IPS-18c (cell line): ENCODE data around the gene RGS7.

Source experiments
- H3K4me3 ChIP-seq: 2 replicates; pipeline ENCODE4 v1.7.0; 2013; ENCODE audit warnings: low read depth, mild to moderate bottlenecking, low read length, moderate library complexity; ENCODE audit not compliant: insufficient read depth
- H3K9me3 ChIP-seq: one replicate; pipeline ENCODE4 v1.6.1; 2013; ENCODE audit warnings: mild to moderate bottlenecking, low read length, moderate library complexity; ENCODE audit not compliant: control insufficient read depth, insufficient read depth

RGS7 gene

GRCh38 chr1:241139047-241139446 is 218.0 kb downstream of the RGS7 start:
- no peak overlapping the region for H3K4me3 ChIP-seq
- peaks cover 6% of the 10 kb centered on the region for H3K9me3 ChIP-seq

DNA sequence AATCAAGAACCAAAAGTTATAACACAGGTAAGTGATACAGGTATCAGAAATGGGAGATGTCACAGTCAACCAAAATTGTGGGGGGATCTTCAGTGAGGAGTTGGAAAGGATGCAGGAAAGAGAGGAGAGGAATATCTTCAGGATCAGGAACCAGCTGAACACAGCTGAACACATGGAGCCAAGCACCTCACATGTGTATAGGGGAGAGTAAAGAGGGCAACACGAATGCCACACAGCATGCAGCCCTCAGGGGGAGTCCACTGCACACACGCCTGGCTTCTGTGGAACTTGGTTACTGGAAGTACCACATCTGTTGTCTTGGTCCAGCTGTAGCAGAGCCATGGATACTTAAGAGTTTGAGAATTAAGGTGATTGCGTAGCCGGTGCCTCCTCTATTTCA is 218.8 kb downstream of the RGS7 start:
- H3K9me3 ChIP-seq, result peaks cover 6% of the 10 kb centered on the region

GRCh38 chr1:241136389-241136788 is 220.6 kb downstream of the RGS7 start:
- no peak overlapping the region for H3K4me3 ChIP-seq
- peaks cover under 1% of the 10 kb centered on the region for H3K9me3 ChIP-seq

More for the DNA sequence above, 218.8 kb downstream of the RGS7 start:
- H3K4me3 ChIP-seq, result no peak overlapping the region

DNA sequence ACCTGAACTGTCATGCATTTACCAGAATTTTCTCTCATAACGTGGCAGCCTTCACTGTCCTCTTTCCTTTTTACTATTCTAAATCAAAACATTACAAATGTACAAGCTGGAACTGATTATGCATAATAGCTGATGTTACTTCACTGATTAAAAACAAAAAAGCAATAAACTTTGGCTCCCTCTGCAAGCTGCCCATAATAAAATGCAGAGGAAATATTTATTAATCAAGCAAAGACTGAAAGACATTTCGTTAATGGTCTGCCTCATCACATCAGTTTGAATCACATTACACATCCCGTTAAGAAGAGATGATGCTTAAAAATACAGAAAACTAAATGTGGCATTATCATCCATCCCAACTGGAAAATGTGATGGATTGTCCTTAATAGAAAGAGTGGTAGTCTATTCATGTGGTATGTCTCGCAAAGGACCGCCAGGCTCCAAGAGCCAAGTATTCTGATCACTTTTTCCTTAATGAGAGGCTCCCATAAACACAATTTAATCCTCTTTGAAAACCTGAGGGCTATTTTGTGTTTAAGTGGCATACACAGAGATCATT is 225.3 kb downstream of the RGS7 start:
- Histone ChIP-seq H3K9me3 (no peaks in the 10 kb centered on the region), H3K4me3 (no peak overlapping the region)

GRCh38 chr1:241130881-241131280 is 226.1 kb downstream of the RGS7 start:
- H3K4me3 ChIP-seq, result no peak overlapping the region

GRCh38 chr1:241129207-241129960 is 227.6 kb downstream of the RGS7 start:
- no peak overlapping the region for H3K4me3 ChIP-seq

More at GRCh38 chr1:241130881-241131280, 226.1 kb downstream of the RGS7 start:
- H3K9me3 ChIP-seq, result no peaks in the 10 kb centered on the region

GRCh38 chr1:241125286-241125685 is 231.7 kb downstream of the RGS7 start:
- no peak overlapping the region for H3K4me3 ChIP-seq
- H3K9me3 ChIP-seq, result no peaks in the 10 kb centered on the region

More at GRCh38 chr1:241129207-241129960, 227.6 kb downstream of the RGS7 start:
- no peaks in the 10 kb centered on the region for H3K9me3 ChIP-seq

GRCh38 chr1:241118049-241118448 is 239.0 kb downstream of the RGS7 start:
- H3K9me3 ChIP-seq, result no peaks in the 10 kb centered on the region
- no peak overlapping the region for H3K4me3 ChIP-seq

GRCh38 chr1:241115784-241116183 is 241.2 kb downstream of the RGS7 start:
- Histone ChIP-seq H3K4me3 (no peak overlapping the region), H3K9me3 (no peaks in the 10 kb centered on the region)

GRCh38 chr1:241114699-241115233 is 242.2 kb downstream of the RGS7 start:
- Histone ChIP-seq H3K9me3 (no peaks in the 10 kb centered on the region), H3K4me3 (no peak overlapping the region)

DNA sequence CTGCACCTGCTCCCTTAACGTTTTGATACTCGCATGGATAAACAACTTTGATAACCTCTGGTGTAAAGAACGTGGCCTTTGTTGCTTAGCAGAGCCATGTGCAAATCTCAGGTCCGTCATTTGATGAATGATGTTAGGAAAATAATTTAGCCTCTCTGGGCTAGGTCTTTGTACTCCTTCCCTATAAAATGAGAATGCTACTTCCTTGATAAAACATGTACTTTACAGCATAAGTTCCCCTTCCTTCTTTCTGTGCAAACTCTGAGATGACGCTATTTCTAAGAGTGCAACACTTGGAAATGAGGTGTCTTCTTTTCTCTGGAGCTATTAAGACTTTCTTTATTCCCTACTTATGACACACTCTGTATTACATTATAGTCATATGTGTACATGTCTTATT is 243.4 kb downstream of the RGS7 start:
- H3K9me3 ChIP-seq, result no peaks in the 10 kb centered on the region

DNA sequence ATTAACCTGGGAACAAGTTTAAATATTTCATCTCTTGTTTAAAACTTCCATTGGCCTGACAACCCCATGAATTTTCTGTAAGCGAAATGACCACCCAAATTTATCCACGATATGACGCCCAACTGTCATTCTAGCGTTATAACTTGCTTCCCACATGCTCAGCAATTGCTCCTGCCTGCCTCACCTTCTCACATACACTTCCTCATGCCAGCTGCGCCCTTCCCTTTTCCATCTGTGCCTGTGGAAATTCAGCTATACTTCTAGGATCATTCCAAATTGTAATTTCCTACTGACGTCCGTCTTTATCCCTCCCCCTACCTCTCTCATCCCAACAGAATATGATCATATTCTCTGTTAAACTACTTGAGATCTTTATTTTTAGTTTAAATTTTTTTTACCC is 248.0 kb downstream of the RGS7 start:
- H3K4me3 ChIP-seq, result no peak overlapping the region
- H3K9me3 ChIP-seq, result no peaks in the 10 kb centered on the region

More for the DNA sequence above, 243.4 kb downstream of the RGS7 start:
- H3K4me3 ChIP-seq, result no peak overlapping the region

GRCh38 chr1:241105147-241105546 is 251.9 kb downstream of the RGS7 start:
- H3K4me3 ChIP-seq, result no peak overlapping the region
- peaks cover 2% of the 10 kb centered on the region for H3K9me3 ChIP-seq

GRCh38 chr1:241102664-241103063 is 254.3 kb downstream of the RGS7 start:
- H3K4me3 ChIP-seq, result no peak overlapping the region
- H3K9me3 ChIP-seq, result peaks cover 2% of the 10 kb centered on the region

DNA sequence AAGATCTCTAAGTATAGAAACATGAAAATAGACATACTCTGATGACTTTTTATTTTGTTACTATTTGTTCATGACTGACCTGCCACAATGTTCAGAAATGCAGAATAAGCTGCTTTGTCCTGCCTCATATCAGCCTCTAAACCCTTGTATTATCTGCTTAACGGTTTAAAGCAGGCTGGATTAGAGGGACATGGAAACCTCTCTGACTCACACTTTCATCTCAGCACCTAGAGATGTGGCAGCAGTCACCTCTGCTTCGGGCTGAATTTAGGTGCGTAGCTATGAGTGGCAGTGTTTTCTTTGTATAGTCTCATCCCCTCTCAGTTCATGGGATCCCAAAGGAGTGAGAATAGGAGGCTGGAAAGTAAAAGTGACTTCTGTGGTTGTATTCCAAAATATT is 255.4 kb downstream of the RGS7 start:
- no peak overlapping the region for H3K4me3 ChIP-seq
- H3K9me3 ChIP-seq, result peaks cover 2% of the 10 kb centered on the region

DNA sequence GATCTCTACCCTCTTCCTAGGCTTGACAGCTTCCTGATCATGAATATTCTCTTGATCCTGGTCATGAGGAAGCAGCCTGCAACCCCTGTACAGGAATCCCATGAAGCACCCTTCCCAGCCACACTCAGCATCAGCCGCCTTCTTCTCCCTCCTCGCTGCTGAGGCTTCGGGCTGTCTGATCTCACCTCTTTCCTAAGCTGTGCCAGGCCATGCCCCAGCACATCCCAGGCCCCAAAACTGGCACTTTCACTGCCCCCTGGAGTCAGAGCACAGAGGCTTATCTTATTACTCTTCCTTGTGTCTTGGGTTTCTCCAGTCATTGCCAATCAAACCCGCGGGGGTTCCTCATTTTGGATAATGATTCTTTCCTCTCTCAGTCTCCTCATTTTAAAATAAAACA is 259.5 kb downstream of the RGS7 start:
- H3K4me3 ChIP-seq, result no peak overlapping the region

GRCh38 chr1:241096982-241097381 is 260.0 kb downstream of the RGS7 start:
- peaks cover 2% of the 10 kb centered on the region for H3K9me3 ChIP-seq
- no peak overlapping the region for H3K4me3 ChIP-seq

More for the DNA sequence above, 259.5 kb downstream of the RGS7 start:
- H3K9me3 ChIP-seq, result peaks cover 2% of the 10 kb centered on the region

- H3K4me3 ChIP-seq, result no peak overlapping the region
- H3K9me3 ChIP-seq, result peaks cover under 1% of the 10 kb centered on the region
Observed at GRCh38 chr1:241095847-241096246, 261.2 kb downstream of the RGS7 start.
